Left lobe of liver (tissue), 2 donors: ENCODE measurements around the gene RUNX1. TPM values are rescaled to one million over a fixed set of nuclear protein-coding genes. Genes with fewer than 3 reads are reported as not detected.
A peak's percentile ranks its signal among the peaks of the same experiment; 100 is the strongest.

Experiments
- ATAC-seq: fragments of 200-7000 bp; cut with Tn5 transposase; one replicate; pipeline ENCODE4 v1.9.1; 2020; ENCODE audit warnings: mild to moderate bottlenecking, moderate library complexity
- DNase-seq: peaks from one replicate; pipeline ENCODE4 v3.0.0-alpha.2; 2020; ENCODE audit warnings: low spot score
- total RNA-seq: library from RNA; stranded (reverse); gene quantifications from one replicate; pipeline ENCODE4 v1.2.1, GENCODE V29; 2021
- donor health status: DM: no; HTN: no; CAD: no; lungs with moderate emphysema.
- donor health status: DM: no; HTN: yes; CAD: no.

The RUNX1 gene
- total RNA-seq, 1 donor from 2014 or later, result 4.3 TPM

DNA sequence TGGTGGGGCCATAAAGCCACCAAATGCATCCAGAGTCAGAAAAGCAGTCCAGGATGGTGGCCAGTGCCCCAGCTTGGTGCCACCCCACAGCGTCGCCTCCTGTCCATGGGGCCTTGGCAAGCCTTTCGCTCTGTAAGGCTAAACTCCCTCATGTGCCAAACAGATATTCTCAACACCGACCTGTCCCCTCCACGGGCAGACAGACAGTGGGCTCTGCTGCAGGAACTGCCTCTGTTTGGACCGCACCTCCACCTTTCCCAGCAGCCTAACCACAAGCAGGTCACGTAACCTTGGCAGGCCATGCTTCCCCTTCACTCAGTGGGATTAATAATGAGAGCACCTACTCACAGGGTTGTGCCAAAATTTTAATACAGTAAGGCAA, 11.7 kb downstream of the RUNX1 start:
- no peak for DNase-seq
- no peak for ATAC-seq

DNA sequence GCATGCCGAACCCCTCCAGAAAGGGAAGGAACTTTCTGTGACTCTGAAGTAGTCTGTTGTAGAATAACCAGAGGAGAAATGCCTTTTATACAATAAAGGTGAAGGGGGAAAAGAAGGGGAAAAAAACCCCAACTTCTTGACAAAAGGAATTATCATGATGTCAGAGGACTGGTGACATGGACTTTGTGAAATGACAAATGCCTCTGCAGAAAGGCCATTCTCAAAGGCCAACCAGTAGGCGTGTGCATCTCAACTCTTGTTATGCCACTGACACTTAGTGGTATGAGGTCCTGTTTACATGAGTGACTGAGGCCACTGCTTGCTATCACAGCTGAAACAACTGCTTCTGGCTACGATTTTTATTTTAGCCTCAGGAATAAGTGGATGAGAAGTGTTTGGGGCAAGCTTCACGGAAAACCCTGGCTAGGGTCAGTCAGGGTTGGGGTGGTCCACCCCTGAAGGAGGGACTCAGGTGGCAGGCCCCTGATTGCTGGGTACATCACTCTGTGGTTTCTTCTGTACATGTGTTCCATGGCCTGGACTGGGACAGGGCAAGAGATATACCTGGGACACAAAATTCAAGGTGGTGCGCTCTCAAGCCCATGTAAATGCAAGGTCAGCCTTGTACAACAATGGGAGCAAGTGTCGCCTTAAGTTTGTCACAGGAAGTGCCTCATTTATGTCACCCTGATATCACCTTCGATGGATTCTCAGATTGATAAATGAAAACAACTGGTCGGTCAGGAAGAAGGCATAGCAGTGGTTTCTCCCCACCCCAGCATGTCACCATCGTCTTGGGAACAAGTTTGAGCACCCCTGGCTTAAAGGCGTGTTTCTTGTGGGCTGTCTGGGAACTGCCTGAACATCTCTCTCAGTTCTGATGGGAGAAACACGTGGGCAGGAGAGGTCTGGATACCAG, 12.4 kb downstream of the RUNX1 start:
- ATAC-seq (no peak), DNase-seq (no peak)

DNA sequence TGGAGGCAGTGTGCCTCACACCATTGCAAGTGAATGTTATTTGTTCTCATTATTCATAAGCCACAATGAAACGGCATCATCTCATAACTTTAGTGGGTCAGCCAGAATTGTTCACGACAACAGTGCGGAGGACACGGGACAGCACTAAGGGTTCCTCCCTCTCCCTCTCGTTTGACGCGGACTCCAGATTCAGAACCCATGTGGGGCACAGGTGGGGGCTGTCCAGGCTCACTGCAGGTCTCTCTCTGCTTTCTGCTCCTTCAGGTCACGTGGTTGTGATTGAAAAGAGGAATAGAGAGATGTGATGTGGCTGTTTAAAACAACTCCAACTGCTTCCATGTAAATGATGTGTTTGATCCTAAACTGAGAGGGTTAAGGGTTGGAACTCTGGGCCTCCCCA, 13.5 kb downstream of the RUNX1 start:
- DNase-seq (no peak), ATAC-seq (no peak)

DNA sequence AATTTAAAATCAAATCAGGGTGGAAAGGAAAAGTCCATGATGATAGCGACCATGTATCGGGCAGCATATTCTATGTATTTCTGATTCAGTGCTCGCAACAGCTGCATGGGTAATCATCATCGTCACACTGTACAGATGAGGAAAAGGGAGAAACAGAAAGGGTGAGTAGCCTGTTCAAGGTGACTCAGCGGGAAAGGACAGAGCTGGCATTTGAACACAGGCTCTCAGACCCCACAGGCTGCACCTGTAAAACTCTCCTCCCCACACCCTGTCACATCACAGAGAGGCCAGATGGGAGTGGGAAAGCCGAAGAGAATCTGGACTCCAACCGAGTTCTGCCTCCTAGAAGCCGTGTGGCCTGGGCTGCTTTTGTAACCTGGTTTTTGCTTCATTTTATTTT, 14.0 kb downstream of the RUNX1 start:
- DNase-seq (no peak), ATAC-seq (no peak)

DNA sequence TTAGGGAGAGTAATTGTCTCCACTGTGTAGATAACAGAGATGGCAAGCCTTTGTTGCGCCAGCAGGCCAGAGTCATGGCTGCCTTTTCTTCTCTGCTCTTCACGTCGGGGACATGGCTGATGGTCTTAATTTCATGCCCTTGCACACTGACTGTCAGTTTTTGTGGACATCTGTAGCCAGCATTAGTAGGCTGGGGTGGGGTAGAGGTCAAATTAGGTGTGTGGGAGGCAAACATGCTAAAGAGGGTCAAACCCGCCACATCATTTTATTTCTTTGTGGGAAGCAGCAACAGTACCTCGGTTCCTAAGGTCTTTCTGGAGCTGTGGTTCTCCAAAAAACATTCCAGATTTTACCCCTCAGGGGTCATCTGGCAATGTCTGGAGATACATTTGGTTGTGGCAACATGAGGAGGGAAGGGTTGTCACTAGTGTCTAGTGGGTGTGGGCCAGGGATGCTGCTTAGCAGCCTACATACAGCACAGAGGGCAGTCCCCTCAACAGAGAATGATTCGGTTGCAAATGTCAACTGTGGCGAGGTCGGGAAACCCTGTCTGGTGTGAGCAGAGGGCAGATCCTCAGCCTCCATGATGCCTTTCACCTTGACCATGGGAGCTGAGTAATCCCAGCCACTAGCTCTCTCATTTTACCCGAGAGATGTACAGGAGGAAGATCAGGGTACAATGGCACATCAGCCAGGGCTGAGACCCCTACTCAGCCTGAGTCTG, 14.7 kb downstream of the RUNX1 start:
- no peak for DNase-seq

DNA sequence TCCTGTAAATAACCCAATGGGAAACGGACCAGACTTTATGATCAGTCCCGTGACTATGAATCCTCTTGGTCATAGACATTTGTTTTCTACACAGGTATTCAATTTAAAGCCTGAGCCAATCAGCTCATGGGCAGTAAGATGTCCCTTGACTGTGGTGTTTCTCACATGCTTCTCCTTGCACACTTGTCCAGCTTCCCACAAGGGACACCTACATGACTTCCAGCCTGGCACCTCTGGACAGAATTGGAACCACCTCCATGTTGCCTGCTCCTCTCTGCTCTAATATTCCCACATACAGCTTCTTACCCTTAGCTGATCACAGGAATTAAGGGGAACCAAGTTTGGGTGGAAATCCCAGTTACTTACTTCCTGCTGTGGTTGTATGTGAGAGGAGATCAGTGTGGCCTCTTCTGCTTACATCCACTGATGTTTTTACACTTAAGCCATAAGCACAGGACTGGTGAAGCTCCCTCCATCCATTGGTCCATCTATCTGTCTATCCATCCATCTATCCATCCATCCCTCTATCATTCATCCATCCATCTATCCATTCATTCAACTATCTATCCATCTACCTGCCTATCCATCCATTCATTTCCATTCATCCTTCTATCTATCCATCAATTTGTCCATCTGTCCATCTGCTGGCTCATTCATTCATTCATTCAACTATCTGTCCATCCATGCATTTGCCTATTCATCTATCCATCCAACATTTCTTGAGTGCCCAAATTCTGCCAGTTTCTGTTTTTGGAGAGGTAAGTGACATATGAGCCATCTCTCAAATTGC, 16.4 kb downstream of the RUNX1 start:
- ATAC-seq (no peak), DNase-seq (no peak)

More for the DNA sequence above, 14.7 kb downstream of the RUNX1 start:
- no peak for ATAC-seq

DNA sequence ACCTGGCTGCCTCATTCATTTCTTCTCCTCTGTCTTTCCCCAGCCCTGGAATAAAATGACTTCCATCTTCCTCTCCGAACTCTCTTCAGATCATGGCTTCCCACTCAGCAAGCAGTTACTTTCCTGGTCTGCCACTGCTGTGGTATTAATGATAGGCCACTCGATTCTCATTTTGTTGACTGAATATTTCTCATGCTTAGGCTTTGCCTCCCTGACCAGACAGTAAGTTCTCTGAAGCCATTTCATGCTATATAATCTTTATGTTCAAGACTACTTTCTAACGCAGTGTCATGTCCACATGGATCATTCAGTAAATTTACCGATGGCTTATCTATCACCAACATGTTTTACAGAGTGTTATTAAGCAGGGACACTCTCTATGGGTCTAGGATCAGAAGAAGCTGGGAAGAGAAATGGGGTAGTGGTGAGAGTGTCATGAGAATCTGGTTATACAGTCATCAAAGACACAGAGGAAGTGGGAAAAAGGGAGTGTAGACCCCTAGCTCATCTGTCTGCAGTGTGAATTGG, 20.6 kb downstream of the RUNX1 start:
- ATAC-seq (no peak), DNase-seq (no peak)

DNA sequence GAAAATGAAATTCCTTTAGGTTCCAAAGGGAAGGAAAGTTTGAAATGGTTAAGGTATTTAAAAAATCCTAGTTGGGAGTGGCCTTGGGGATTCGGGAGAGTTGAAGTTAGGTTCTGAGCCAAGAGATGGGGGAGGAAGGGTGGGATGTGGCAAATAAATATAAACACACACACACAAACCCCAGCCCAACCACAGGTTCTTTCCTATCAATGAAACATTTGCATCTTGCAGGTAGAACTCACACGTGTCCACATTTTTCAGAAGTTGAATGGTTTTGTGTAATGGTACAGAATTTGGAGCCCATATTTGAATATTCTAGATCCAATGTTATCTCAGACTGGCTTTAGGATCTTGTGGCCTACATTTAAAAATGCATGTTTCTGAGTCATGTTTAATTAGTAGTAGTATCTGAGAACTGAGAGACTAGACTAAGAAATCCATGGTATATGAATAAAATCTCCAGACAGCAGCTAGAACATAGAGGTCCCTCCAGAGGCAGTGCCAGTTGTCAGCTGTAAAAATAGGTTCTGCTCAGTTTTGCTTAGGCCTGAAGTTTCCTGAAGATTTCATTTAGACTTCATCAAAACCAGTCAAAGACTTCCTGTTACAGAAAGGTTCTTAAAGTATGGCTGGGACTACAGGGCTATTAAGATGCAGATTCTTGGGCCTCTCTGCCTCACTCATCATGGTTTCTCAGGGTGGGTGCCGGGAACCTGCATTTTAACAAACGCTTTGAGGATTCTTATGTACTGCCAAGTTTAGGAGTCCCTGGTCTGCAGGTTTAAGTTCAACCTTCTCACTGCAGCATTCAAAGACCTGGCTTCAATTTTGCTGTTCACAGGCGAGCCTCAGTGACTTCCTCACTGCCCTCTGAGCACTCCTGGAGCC, 21.3 kb downstream of the RUNX1 start:
- DNase-seq, result no peak
- ATAC-seq, result no peak

DNA sequence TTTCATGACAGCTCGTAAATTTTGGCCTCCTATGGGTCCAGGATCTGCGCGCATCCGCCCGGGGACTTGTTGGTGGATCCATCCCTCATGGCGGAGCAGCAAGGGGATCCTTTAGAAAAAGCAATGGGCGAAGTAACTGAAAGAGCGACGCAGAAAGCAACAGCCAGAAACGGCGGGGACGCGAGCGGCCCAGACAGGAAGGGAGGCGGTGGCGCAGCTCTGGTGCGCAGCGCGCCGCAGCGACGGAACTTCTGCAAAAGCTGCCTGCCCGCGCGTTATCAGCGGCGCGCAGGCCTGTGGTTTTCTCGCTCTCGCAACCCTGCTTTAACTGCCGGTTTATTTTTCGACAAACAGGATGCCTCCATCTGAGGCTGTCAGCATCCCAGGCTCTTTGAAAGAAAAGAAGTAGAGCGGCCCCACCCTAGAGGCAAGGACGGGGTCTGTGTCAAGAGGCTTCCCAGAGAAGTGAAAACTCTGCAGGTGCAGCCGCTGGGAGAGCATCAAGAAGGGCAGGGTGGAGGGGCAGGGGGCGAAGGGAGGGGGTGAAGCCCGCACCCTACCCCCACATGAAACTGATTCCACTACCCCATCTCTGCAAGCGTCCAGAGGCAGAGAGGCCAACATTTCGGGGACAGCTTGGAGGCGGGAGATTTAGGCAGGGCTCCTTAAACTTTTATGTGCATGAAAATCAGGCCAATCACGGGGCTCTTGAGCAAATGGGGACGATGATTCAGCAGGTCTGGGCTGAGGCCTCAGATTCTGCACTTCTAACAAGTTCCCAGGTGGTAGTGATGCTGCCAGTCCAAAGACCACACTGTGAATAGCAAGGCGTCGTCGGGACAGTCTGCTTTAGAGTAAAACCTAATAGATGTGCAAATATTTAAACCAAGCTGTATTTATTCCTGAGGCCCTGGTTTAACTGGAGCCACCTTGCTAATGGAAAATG, 22.2 kb downstream of the RUNX1 start:
- peak; percentile 52 for DNase-seq
- peak; percentile 46 for ATAC-seq

DNA sequence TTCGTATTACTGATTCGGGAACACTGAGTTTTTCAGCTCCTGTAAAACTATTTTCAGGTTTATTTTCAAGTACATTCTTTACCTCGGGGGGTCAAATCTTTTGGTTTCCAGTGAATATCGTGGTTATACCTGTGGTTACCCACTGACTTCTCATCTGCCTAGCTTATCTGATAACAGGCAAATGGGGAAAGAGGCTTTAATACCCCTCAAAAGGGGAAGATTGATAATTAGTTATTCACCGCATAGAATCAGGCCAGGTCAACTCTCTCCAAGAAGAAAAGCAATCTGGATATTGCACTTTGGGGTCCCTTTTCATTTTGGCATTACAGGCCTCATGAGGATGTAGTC, 23.0 kb downstream of the RUNX1 start:
- DNase-seq (no peak), ATAC-seq (no peak)

DNA sequence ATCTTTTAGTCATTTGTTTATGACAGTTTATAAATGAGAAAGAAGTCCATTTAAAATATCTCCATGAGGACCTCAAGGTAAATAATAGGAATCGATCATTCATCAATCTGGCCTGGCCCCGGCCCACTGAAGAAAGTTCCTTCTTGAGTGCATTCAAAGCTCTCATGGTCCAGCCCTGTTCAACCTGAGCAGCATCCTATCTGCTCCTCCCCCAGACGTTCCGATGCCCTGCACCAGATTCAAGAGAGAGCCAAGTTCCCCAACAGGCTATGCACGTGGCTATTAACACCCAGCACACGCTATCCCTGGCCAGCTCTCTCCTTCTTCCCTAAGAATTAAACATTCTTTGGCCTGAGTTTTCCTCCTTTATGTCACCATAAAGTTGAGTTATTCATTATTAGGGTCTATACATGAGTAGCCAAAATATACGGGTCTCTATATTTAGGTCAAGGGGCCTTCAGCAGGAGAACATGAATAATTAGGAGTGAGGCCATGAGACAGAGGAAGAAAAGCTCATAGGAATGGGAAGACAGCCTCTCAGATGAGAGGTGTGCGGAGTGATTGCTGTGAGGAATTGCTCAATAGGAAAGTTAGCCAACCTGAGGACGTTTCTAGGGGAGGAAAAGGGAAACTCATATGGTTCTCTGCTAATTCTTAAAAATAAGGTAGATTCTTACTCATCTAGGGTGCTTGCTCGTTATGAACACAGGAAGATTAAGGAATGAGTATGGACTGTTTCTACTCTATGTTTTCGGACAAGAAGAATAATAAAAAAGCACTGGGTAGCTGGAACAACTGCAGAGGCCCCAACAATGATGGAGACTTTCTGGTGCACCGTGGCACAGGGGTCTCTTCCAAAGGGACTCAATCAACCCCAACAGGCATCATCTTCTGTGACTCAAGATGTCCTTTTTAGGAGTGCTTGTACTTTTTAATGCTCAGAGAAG, 23.6 kb downstream of the RUNX1 start:
- ATAC-seq (peak; percentile 31), DNase-seq (no peak)

DNA sequence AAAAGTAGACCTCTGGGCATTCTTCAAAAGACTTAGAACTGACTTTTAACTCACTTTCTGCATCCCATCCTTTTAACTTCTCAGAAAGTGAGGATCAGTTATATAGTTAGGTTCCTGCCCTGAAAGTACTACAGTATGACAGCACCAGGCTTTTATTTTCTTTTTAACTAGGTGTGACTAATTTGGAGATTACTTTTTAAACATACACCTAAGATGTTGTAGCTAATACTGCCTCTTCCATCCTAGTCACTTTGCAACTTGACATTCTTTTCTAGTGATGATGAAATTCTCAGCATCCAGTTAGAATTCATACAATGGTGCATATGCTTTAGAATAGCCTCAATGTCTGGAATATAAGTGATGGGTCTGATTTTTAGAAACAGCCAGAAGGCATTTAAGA, 24.6 kb downstream of the RUNX1 start:
- DNase-seq, result no peak
- ATAC-seq, result no peak

DNA sequence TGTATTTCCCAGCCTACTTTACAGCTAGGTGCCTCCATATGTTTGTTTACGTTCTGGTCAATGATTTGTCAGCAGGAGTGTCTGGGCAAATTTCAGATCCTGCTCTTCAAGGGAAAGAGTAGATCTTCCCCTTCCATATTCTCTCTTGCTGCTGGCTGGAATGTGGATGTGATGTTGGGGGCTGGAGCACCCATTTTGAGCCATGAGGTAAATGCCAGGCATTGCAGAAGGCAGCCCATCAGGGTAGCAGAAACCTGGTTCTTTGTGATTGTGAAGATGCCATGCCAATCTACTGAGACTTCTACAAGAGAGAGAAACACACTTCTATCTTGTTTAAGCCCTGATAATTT, 25.1 kb downstream of the RUNX1 start:
- DNase-seq, result no peak
- no peak for ATAC-seq

DNA sequence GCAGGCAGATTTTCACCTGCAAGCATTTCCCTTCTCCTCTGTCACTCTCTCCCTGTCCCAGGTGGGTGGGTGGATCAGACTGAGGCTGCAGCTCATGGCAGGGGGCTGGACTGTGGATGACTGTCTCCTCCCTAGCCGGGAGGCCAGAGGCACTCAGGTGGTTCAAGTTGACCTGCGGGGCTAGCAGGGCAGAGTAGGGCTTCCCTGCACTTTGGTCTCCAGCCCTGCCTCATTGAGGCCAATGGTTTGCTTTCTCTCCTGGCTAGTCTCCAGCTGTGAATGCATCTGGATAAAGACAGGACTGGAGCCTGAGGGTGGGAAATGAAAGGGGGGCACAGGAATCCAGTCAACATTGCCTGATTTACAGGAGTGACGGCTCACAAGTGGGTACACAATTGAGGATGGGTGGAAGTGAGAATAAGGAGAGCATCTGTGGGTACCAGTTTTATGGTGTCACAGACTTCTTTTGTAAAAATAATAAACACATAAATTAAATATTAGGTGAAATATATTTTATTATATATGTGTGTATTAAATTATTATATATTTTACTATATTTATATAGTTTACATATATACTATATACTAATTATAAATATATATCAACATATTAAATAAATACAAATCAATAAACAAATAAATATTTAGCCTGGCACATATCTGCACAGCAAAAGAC, 25.6 kb downstream of the RUNX1 start:
- no peak for DNase-seq

DNA sequence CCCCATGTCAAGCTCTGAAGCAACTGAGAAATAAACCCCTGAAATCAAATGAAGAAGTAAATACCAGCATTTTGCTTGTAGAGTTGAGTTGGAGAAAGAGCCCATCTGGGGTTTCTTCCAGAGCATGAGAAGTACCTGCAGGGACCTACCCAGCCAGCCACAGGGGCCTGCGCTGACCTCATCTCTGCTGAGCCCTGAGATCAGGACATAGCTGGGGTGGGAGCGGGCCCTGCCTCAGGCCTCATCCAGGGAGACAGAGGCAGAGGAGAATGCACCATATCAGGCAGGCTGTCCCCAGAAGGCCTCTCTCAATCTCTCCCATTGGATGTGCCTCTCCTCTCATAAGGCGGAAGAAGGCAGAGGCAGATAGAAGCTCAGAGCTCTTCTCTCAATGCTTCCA, 27.6 kb downstream of the RUNX1 start:
- DNase-seq, result no peak
- ATAC-seq, result no peak

More for the DNA sequence above, 25.6 kb downstream of the RUNX1 start:
- ATAC-seq, result peak; percentile 33

DNA sequence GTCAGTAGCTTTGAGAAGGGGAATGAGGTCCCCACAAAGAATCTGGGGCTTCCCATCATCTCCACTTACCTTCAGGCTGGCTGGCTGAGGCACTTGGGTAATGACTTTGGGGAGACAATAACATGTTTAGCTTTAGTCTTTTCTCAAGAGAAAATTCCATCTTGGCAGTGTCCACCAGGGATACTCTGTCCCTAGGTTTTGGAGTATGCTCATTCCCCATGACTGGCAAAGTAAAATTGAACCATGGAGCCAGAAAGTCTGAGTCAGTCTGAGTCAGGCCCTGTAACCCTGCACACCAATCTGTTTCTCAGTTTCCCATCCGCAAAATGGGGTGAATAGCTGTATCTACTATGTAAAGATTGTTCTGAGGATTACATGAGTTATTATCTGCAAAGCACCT, 28.2 kb downstream of the RUNX1 start:
- DNase-seq, result no peak
- no peak for ATAC-seq

DNA sequence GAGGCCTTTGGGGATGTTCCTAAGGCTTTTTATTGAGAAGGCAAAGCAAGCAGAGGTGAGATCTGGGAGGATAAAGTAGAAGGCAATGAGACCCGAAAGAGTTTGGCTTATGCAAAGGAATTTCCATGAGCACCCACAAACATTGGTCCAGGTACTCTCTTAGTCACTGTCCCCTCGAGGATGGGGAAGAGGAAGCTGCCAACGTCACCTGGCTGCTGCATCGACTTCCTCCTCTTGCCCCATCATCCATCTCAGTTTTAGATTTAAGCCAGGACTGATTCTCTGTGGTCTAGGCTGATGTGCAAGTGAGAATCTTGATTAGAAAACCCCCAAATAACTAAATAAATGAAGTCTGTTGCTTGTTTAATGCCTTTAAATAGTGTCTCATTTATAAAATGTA, 28.7 kb downstream of the RUNX1 start:
- DNase-seq (no peak), ATAC-seq (no peak)

DNA sequence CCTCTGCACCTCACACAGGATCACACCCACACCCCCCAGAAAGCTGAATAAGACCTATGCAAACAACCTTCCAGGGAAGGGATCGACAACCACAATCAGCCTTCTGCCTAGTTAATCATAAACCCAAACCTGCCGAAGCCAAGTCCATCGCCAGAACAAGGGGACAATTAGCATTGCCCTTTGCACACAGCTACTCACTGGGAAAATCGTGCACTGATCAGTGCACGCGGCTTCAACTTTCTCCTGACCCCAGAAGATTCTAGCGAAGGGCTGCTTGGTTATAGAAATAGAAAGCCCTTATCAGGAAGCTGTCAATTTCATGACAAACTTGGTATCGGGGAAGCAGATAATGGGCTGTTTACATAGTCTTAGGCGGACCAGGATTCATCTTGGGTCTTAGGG, 29.5 kb downstream of the RUNX1 start:
- ATAC-seq (peak; percentile 95), DNase-seq (peak; percentile 81)
